ENCODE data around the gene NFIB.

GRCh38 chr9:14342736-14343135 lies 28.8 kb upstream of the NFIB start:
- no peak for TF ChIP-seq CTCF (conservative IDR thresholded peaks at IDR 0.05 in 1 of 2, IDR thresholded peaks at IDR 0.05 in 1 of 2; ENCODE audit: low read depth in 1 of 2, low read length in 2 of 2)
- TF ChIP-seq EZH2 (IDR thresholded peaks at IDR 0.05; ENCODE audit: low read length, missing control alignments): no peak
